ENCODE data around the gene TBC1D13. TPM values are rescaled to one million over a fixed set of nuclear protein-coding genes. Genes with fewer than 3 reads are reported as not detected.

TBC1D13 gene
- total and polyA plus RNA-seq, 2 of the 4 experiments (the other 2 are of a cell fraction): 9.1 to 26.4 TPM

DNA sequence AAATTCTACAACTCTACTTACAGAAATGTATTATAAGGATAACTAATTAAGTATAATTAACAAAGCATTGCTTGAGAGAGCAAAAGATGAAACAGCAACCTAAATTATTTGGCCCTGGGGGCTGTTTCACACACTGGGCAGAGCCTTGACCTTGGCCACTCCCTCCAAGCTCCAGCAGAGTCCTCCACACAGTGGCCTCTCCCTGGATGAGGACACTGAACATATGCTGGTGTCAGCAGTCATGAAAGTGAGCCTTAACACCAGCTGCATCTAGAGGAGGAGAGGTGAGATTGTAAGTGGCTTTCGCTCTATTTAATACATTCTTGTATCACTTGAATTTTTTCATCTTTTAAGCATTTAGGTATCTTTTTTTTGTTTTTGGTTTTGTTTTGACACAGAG, 39.8 kb upstream of the TBC1D13 start:
- H3K9me3 ChIP-seq (ENCODE audit: control insufficient read depth, insufficient read depth, low read length): no peaks in the 10 kb centered on the region
- DNase-seq: no peak
- no peak overlapping the region for H3K4me2 ChIP-seq (ENCODE audit: low read depth, low read length)
- H4K91ac ChIP-seq (ENCODE audit: insufficient read depth, low read depth, low read length): no peak overlapping the region
- in situ Hi-C loops (cut with MboI; ENCODE audit: low sequenced_read_pairs): no loop called here
- H2AFZ ChIP-seq (replicated peaks; ENCODE audit: low read length, poor library complexity): no peak overlapping the region
- intact Hi-C loops (cut with micrococcal nuclease): no loop called here
- no TSS peak for BruUV-seq (replicated peaks)
- H2BK20ac ChIP-seq (ENCODE audit: low read depth, low read length): no peak overlapping the region
- ATAC-seq (ENCODE audit: low read depth): no peak
- no peaks in the 10 kb centered on the region for H3K4me1 ChIP-seq (ENCODE audit: control insufficient read depth, insufficient read depth, low read length)
- H2AK5ac ChIP-seq (ENCODE audit: low read depth, low read length): no peak overlapping the region
- no peak overlapping the region for H3K18ac ChIP-seq (ENCODE audit: low read depth, low read length)
- no peak overlapping the region for H3K4ac ChIP-seq (ENCODE audit: low read depth, low read length)
- H3K36me3 ChIP-seq (ENCODE audit: control insufficient read depth, insufficient read depth, low read length): peaks cover 27% of the 10 kb centered on the region
- H4K20me1 ChIP-seq (ENCODE audit: insufficient read depth, low read length): no peaks in the 10 kb centered on the region
- H2AK9ac ChIP-seq (replicated peaks; ENCODE audit: low read depth, low read length, poor library complexity): no peak overlapping the region
- H3K56ac ChIP-seq (ENCODE audit: extremely low read depth, insufficient read depth, low read length): no peak overlapping the region
- H3K79me1 ChIP-seq (ENCODE audit: low read depth in 1 of 2, low read length in 2 of 2): no peaks in the 10 kb centered on the region
- no peak overlapping the region for H3K23ac ChIP-seq (ENCODE audit: low read depth, low read length)
- CTCF ChIA-PET: interaction anchor here (0.8 kb wide), 1 partner anchor 14 kb away, joined by 3 read pairs; no protein-coding TSS in a partner anchor
- H3K27ac ChIP-seq (ENCODE audit: insufficient read depth, low read length): no peak overlapping the region
- dilution Hi-C loops (cut with HindIII; ENCODE audit: low sequenced_read_pairs, unreplicated experiment): no loop called here
- H4K8ac ChIP-seq (ENCODE audit: low read depth in 2 of 2, low read length in 2 of 2): no peak overlapping the region
- H3K9me1 ChIP-seq (ENCODE audit: insufficient read depth, low read length): 0 out of 2 replicates have a peak, but pooled peaks cover 2% of the 10 kb centered on the region
- no peak overlapping the region for H2BK5ac ChIP-seq (ENCODE audit: low read depth, low read length, poor library complexity, severe bottlenecking)
- no peak overlapping the region for H4K5ac ChIP-seq (ENCODE audit: low read depth, low read length)
- H2BK120ac ChIP-seq (ENCODE audit: low read depth, low read length): no peak overlapping the region
- no peak overlapping the region for H2BK15ac ChIP-seq (ENCODE audit: low read depth, low read length)
- TF ChIP-seq MXI1 (IDR thresholded peaks at IDR 0.05; ENCODE audit: borderline replicate concordance, low read depth, low read length): no peak
- TF ChIP-seq CTCF (conservative IDR thresholded peaks at IDR 0.05; ENCODE audit: low read depth, low read length): no peak
- no peak for TF ChIP-seq CEBPB (IDR thresholded peaks at IDR 0.05; ENCODE audit: low read depth, low read length)
- TF ChIP-seq, protein P1, sequence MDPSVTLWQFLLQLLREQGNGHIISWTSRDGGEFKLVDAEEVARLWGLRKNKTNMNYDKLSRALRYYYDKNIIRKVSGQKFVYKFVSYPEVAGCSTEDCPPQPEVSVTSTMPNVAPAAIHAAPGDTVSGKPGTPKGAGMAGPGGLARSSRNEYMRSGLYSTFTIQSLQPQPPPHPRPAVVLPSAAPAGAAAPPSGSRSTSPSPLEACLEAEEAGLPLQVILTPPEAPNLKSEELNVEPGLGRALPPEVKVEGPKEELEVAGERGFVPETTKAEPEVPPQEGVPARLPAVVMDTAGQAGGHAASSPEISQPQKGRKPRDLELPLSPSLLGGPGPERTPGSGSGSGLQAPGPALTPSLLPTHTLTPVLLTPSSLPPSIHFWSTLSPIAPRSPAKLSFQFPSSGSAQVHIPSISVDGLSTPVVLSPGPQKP (IDR thresholded peaks at IDR 0.05; ENCODE audit: borderline replicate concordance, low read depth, low read length): no peak
- TF ChIP-seq MAZ (IDR thresholded peaks at IDR 0.05; ENCODE audit: borderline replicate concordance, low read depth, low read length): no peak
- TF ChIP-seq MAFK (IDR thresholded peaks at IDR 0.05; ENCODE audit: low read depth, low read length): no peak
- no peak for TF ChIP-seq RCOR1 (IDR thresholded peaks at IDR 0.05; ENCODE audit: insufficient replicate concordance, low read length)
- no peak for TF ChIP-seq RFX5 (IDR thresholded peaks at IDR 0.05; ENCODE audit: low read depth, low read length)
- TF ChIP-seq FOS (IDR thresholded peaks at IDR 0.05; ENCODE audit: low read depth, low read length): no peak
- TF ChIP-seq POLR2A (IDR thresholded peaks at IDR 0.05; ENCODE audit: low read depth, low read length): no peak
- no peak for TF ChIP-seq BHLHE40 (IDR thresholded peaks at IDR 0.05; ENCODE audit: low read depth, low read length)
- POLR2A ChIA-PET (ENCODE audit: unreplicated experiment): no interaction called here
- no peak overlapping the region for H3K4me3 ChIP-seq (ENCODE audit: insufficient read depth, low read depth, low read length)
- no CpG with 5 or more reads among the region's 1 CpG for WGBS, 2 experiments (ENCODE audit: extremely low coverage in 2 of 2, insufficient read length in 1 of 2)
- H3K14ac ChIP-seq (replicated peaks; ENCODE audit: low read depth, low read length): no peak overlapping the region
- no peak overlapping the region for H3K9ac ChIP-seq (ENCODE audit: low read depth, low read length)
- no peaks in the 10 kb centered on the region for H3K27me3 ChIP-seq (ENCODE audit: control insufficient read depth, insufficient read depth, low read length)

All from IMR-90 (cell line).